ENCODE measurements around the gene ANO2.

Gene ANO2

GRCh38 chr12:5723071-5723470 lies 222.0 kb downstream of the ANO2 start:
- TF ChIP-seq ZNF274 (IDR thresholded peaks at IDR 0.05; ENCODE audit: low read depth, low read length), result no peak

GRCh38 chr12:5720381-5721005 lies 224.6 kb downstream of the ANO2 start:
- no peak for TF ChIP-seq ZNF274 (IDR thresholded peaks at IDR 0.05; ENCODE audit: low read depth, low read length)

More at GRCh38 chr12:5723071-5723470, 222.0 kb downstream of the ANO2 start:
- H3K4me3 ChIP-seq (ENCODE audit: low read length), result no peak overlapping the region

GRCh38 chr12:5718680-5719079 lies 226.4 kb downstream of the ANO2 start:
- no peak overlapping the region for H3K4me3 ChIP-seq (ENCODE audit: low read length)
- no peak for TF ChIP-seq ZNF274 (IDR thresholded peaks at IDR 0.05; ENCODE audit: low read depth, low read length)

More at GRCh38 chr12:5720381-5721005, 224.6 kb downstream of the ANO2 start:
- no peak overlapping the region for H3K4me3 ChIP-seq (ENCODE audit: low read length)

- no peak for TF ChIP-seq ZNF274 (IDR thresholded peaks at IDR 0.05; ENCODE audit: low read depth, low read length)
- H3K4me3 ChIP-seq (ENCODE audit: low read length), result no peak overlapping the region
Measured at GRCh38 chr12:5718073-5718472, 227.0 kb downstream of the ANO2 start.

GRCh38 chr12:5716976-5717375 lies 228.1 kb downstream of the ANO2 start:
- TF ChIP-seq ZNF274 (IDR thresholded peaks at IDR 0.05; ENCODE audit: low read depth, low read length), result no peak
- H3K4me3 ChIP-seq (ENCODE audit: low read length), result no peak overlapping the region

GRCh38 chr12:5716201-5716600 lies 228.9 kb downstream of the ANO2 start:
- no peak for TF ChIP-seq ZNF274 (IDR thresholded peaks at IDR 0.05; ENCODE audit: low read depth, low read length)

GRCh38 chr12:5715021-5715420 lies 230.0 kb downstream of the ANO2 start:
- H3K4me3 ChIP-seq (ENCODE audit: low read length), result no peak overlapping the region
- TF ChIP-seq ZNF274 (IDR thresholded peaks at IDR 0.05; ENCODE audit: low read depth, low read length), result no peak

More at GRCh38 chr12:5716201-5716600, 228.9 kb downstream of the ANO2 start:
- H3K4me3 ChIP-seq (ENCODE audit: low read length), result no peak overlapping the region

- no peak overlapping the region for H3K4me3 ChIP-seq (ENCODE audit: low read length)
- TF ChIP-seq ZNF274 (IDR thresholded peaks at IDR 0.05; ENCODE audit: low read depth, low read length), result no peak
Measured at GRCh38 chr12:5713599-5714081, 231.4 kb downstream of the ANO2 start.

GRCh38 chr12:5710260-5710878 lies 234.7 kb downstream of the ANO2 start:
- H3K4me3 ChIP-seq (ENCODE audit: low read length), result no peak overlapping the region
- TF ChIP-seq ZNF274 (IDR thresholded peaks at IDR 0.05; ENCODE audit: low read depth, low read length), result no peak

GRCh38 chr12:5708371-5708770 lies 236.7 kb downstream of the ANO2 start:
- no peak for TF ChIP-seq ZNF274 (IDR thresholded peaks at IDR 0.05; ENCODE audit: low read depth, low read length)
- no peak overlapping the region for H3K4me3 ChIP-seq (ENCODE audit: low read length)

- H3K4me3 ChIP-seq (ENCODE audit: low read length), result no peak overlapping the region
- no peak for TF ChIP-seq ZNF274 (IDR thresholded peaks at IDR 0.05; ENCODE audit: low read depth, low read length)
Measured at GRCh38 chr12:5706247-5706646, 238.8 kb downstream of the ANO2 start.

- H3K4me3 ChIP-seq (ENCODE audit: low read length), result no peak overlapping the region
Measured at GRCh38 chr12:5705791-5706190, 239.3 kb downstream of the ANO2 start.

GRCh38 chr12:5694759-5695409 lies 250.2 kb downstream of the ANO2 start:
- no peak overlapping the region for H3K4me3 ChIP-seq (ENCODE audit: low read length)
- TF ChIP-seq ZNF274 (IDR thresholded peaks at IDR 0.05; ENCODE audit: low read depth, low read length), result no peak

More at GRCh38 chr12:5705791-5706190, 239.3 kb downstream of the ANO2 start:
- TF ChIP-seq ZNF274 (IDR thresholded peaks at IDR 0.05; ENCODE audit: low read depth, low read length), result no peak

- no peak for TF ChIP-seq ZNF274 (IDR thresholded peaks at IDR 0.05; ENCODE audit: low read depth, low read length)
- H3K4me3 ChIP-seq (ENCODE audit: low read length), result no peak overlapping the region
Measured at GRCh38 chr12:5692850-5693249, 252.2 kb downstream of the ANO2 start.

- TF ChIP-seq ZNF274 (IDR thresholded peaks at IDR 0.05; ENCODE audit: low read depth, low read length), result no peak
- H3K4me3 ChIP-seq (ENCODE audit: low read length), result no peak overlapping the region
Measured at GRCh38 chr12:5691943-5692342, 253.1 kb downstream of the ANO2 start.
